K562 (cell line): ENCODE measurements around the gene GBX1. TPM values are rescaled to one million over a fixed set of nuclear protein-coding genes. Genes with fewer than 3 reads are reported as not detected.

Experiments
- C11orf30 ChIP-seq: fragments of 450-650 bp; IDR thresholded peaks from 2 replicates; pipeline ENCODE4 v1.6.1; 2016; ENCODE audit warnings: low read depth, mild to moderate bottlenecking
- CTBP1 ChIP-seq: fragments of 450-650 bp; IDR thresholded peaks from 2 replicates; pipeline ENCODE4 v1.6.1; 2016; ENCODE audit warnings: borderline replicate concordance
- CXXC5 ChIP-seq: fragments of 250-450 bp; sonication (Bioruptor Pico); IDR thresholded peaks from 2 replicates; pipeline ENCODE4 v1.8.0; 2022; ENCODE audit warnings: inconsistent platforms, mild to moderate bottlenecking, moderate library complexity
- ERF ChIP-seq: fragments of 450-650 bp; formaldehyde crosslinking; IDR thresholded peaks from 2 replicates; pipeline ENCODE4 v1.4.0; 2020; ENCODE audit warnings: mild to moderate bottlenecking, mixed read lengths
- FOXP1 ChIP-seq: sonication (generic); formaldehyde crosslinking; IDR thresholded peaks from 2 replicates; pipeline ENCODE4 v1.8.0; 2022; ENCODE audit warnings: mild to moderate bottlenecking, missing genetic modification reagents
- HDAC1 ChIP-seq, 2 experiments: fragments of 450-650 bp; IDR thresholded peaks; 2 replicates each; pipeline ENCODE4 v1.6.1; 2016 to 2017; ENCODE audit warnings: inconsistent platforms in 1 of 2, mild to moderate bottlenecking in 1 of 2, moderate library complexity in 1 of 2
- KLF13 ChIP-seq: fragments of 450-650 bp; IDR thresholded peaks from 2 replicates; pipeline ENCODE4 v1.6.1; 2016; ENCODE audit warnings: missing genetic modification characterization, low read depth, mild to moderate bottlenecking, missing compliant biosample characterization, moderate library complexity, borderline replicate concordance
- MTA2 ChIP-seq: fragments of 450-650 bp; IDR thresholded peaks from 2 replicates; pipeline ENCODE4 v1.6.1; 2016; ENCODE audit warnings: low read depth
- MYC ChIP-seq, 2 experiments: fragments of 250-450 bp in 1 of 2; sonication (Bioruptor Pico) in 1 of 2; IDR thresholded peaks; 2 replicates each; pipeline versions ENCODE4 v1.5.1 to v1.6.1; 2012 to 2021; ENCODE audit warnings: low read depth in 2 of 2, borderline replicate concordance in 1 of 2, improper control_type of control experiment in 1 of 2, low read length in 1 of 2, mild to moderate bottlenecking in 1 of 2, moderate library complexity in 1 of 2
- PKNOX1 ChIP-seq: fragments of 450-650 bp; IDR thresholded peaks from 2 replicates; pipeline ENCODE4 v1.6.1; 2016
- RBM15 ChIP-seq: fragments of 200-400 bp; formaldehyde crosslinking; IDR thresholded peaks from 2 replicates; pipeline ENCODE4 v1.6.1; 2018; ENCODE audit warnings: mild to moderate bottlenecking, low read length, moderate library complexity; ENCODE audit not compliant: insufficient read depth
- RFX5 ChIP-seq: IDR thresholded peaks from 2 replicates; pipeline ENCODE4 v1.6.1; 2011; ENCODE audit warnings: low read depth, mild to moderate bottlenecking, improper control_type of control experiment, low read length
- SMARCE1 ChIP-seq: fragments of 450-650 bp; IDR thresholded peaks from 2 replicates; pipeline ENCODE4 v1.7.1; 2016; ENCODE audit warnings: mild to moderate bottlenecking
- UBTF ChIP-seq, 2 experiments: IDR thresholded peaks; 2 replicates each; pipeline ENCODE4 v1.6.1; 2012; ENCODE audit warnings: improper control_type of control experiment in 2 of 2, low read depth in 2 of 2, low read length in 2 of 2, borderline replicate concordance in 1 of 2
- ZC3H8 ChIP-seq: fragments of 450-650 bp; IDR thresholded peaks from 2 replicates; pipeline ENCODE4 v1.6.1; 2017
- ZNF133 ChIP-seq: fragments of 250-450 bp; sonication (Bioruptor Pico); IDR thresholded peaks from 2 replicates; pipeline ENCODE4 v1.4.0; 2020; ENCODE audit warnings: mild to moderate bottlenecking
- ZNF584 ChIP-seq: fragments of 200-800 bp; sonication (Bioruptor generic); IDR thresholded peaks from 2 replicates; pipeline ENCODE4 v1.6.1; 2016; ENCODE audit warnings: low read depth, mild to moderate bottlenecking, missing genetic modification characterization, missing compliant biosample characterization
- polyA plus RNA-seq, 8 experiments: library from polyadenylated mRNA; depleted of rRNA in 4 of 8; stranded (reverse) in 5 of 8; unstranded in 3 of 8; fragments of >200 nt; fragmentation: Nextera tagmentation in 2 of 8; fragmentation: Illumina TruSeq in 1 of 8; extraction: Ambion mirVana in 2 of 8; extraction: Trizol in 1 of 8; gene quantifications; 2 replicates each; pipeline versions ENCODE4 v1.2.1 to v1.2.3, GENCODE V29; 2011 to 2014; ENCODE audit warnings: inconsistent platforms in 1 of 8, missing spikeins in 1 of 8
- total RNA-seq, 7 experiments: library from RNA; depleted of rRNA in 6 of 7; stranded (reverse); fragments of >200 nt in 6 of 7; fragmentation: Illumina TruSeq in 2 of 7; extraction: Trizol in 2 of 7; gene quantifications; 2 replicates each; pipeline versions ENCODE4 v1.2.1 to v1.2.3, GENCODE V29; 2011 to 2021; ENCODE audit warnings: low replicate concordance in 1 of 7
- TF ChIP-seq, protein P1 (sequence below): sonication (generic); formaldehyde crosslinking; IDR thresholded peaks from 2 replicates; pipeline ENCODE4 v1.8.1; 2023; ENCODE audit warnings: missing genetic modification reagents, mild to moderate bottlenecking, borderline replicate concordance
- TF ChIP-seq, protein P2 (sequence below): sonication (generic); formaldehyde crosslinking; IDR thresholded peaks from 2 replicates; pipeline ENCODE4 v1.8.0; 2022; ENCODE audit warnings: missing genetic modification reagents, mild to moderate bottlenecking, moderate library complexity, borderline replicate concordance

GBX1 gene
- total and polyA plus RNA-seq, 9 of the 15 experiments (the other 6 are each of a cell fraction or from before 2014, with no cell fraction given) = not detected

- TF ChIP-seq ZNF584 (CRISPR knock-in tag) (no peak), ZC3H8 (no peak), PKNOX1 (no peak), KLF13 (tag) (no peak), ERF (CRISPR knock-in tag) (no peak), FOXP1 (CRISPR knock-in tag) (peak; percentile 63; the same call in 1 of the 2 replicates), HDAC1 (IDR thresholded peaks at IDR 0.05) (no peak), RBM15 (no peak), MYC (IDR thresholded peaks at IDR 0.05; ENCODE audit: low read depth, low read length) (peak; percentile 53; the same call in 1 of the 2 replicates), MYC (CRISPR knock-in tag; IDR thresholded peaks at IDR 0.05; ENCODE audit: borderline replicate concordance, low read depth) (no peak), MTA2 (no peak), RFX5 (no peak), ZNF133 (CRISPR knock-in tag) (no peak), UBTF (IDR thresholded peaks at IDR 0.05; ENCODE audit: borderline replicate concordance in 1 of 2, low read depth in 2 of 2, low read length in 2 of 2) (0 out of 4 replicates have a peak, but pooled peaks of 1 of the 2 experiments have one; percentile 32), SMARCE1 (no peak), C11orf30 (no peak), CXXC5 (peak; percentile 77), CTBP1 (peak; percentile 38; the same call in 1 of the 2 replicates)
- TF ChIP-seq, protein P1, sequence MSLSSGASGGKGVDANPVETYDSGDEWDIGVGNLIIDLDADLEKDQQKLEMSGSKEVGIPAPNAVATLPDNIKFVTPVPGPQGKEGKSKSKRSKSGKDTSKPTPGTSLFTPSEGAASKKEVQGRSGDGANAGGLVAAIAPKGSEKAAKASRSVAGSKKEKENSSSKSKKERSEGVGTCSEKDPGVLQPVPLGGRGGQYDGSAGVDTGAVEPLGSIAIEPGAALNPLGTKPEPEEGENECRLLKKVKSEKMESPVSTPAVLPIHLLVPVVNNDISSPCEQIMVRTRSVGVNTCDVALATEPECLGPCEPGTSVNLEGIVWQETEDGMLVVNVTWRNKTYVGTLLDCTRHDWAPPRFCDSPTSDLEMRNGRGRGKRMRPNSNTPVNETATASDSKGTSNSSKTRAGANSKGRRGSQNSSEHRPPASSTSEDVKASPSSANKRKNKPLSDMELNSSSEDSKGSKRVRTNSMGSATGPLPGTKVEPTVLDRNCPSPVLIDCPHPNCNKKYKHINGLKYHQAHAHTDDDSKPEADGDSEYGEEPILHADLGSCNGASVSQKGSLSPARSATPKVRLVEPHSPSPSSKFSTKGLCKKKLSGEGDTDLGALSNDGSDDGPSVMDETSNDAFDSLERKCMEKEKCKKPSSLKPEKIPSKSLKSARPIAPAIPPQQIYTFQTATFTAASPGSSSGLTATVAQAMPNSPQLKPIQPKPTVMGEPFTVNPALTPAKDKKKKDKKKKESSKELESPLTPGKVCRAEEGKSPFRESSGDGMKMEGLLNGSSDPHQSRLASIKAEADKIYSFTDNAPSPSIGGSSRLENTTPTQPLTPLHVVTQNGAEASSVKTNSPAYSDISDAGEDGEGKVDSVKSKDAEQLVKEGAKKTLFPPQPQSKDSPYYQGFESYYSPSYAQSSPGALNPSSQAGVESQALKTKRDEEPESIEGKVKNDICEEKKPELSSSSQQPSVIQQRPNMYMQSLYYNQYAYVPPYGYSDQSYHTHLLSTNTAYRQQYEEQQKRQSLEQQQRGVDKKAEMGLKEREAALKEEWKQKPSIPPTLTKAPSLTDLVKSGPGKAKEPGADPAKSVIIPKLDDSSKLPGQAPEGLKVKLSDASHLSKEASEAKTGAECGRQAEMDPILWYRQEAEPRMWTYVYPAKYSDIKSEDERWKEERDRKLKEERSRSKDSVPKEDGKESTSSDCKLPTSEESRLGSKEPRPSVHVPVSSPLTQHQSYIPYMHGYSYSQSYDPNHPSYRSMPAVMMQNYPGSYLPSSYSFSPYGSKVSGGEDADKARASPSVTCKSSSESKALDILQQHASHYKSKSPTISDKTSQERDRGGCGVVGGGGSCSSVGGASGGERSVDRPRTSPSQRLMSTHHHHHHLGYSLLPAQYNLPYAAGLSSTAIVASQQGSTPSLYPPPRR (CRISPR knock-in tag) = no peak
- TF ChIP-seq, protein P2, sequence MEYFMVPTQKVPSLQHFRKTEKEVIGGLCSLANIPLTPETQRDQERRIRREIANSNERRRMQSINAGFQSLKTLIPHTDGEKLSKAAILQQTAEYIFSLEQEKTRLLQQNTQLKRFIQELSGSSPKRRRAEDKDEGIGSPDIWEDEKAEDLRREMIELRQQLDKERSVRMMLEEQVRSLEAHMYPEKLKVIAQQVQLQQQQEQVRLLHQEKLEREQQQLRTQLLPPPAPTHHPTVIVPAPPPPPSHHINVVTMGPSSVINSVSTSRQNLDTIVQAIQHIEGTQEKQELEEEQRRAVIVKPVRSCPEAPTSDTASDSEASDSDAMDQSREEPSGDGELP (CRISPR knock-in tag) = peak; percentile 55; the same call in 1 of the 2 replicates
Observed at GRCh38 chr7:151204383-151205032, 37.0 kb upstream of the GBX1 start (continued).
